SK-N-SH treated with all-trans-retinoic acid at 6 μM for 48 hours (cell line): Measurements from ENCODE around the gene TMEM213.
"Not testable (repeated sequence)": the region's sequence is repeated elsewhere in the genome, so short reads cannot be mapped to it uniquely, and the experiment has no call there.

Source experiments
- ATAC-seq: fragments of 200-7000 bp; cut with Tn5 transposase; 3 replicates; pipeline ENCODE4 v1.9.1; 2020; ENCODE audit warnings: mild to moderate bottlenecking, moderate library complexity
- BACH2 ChIP-seq: fragments of 250-450 bp; sonication (Bioruptor Pico); IDR thresholded peaks from 2 replicates; pipeline ENCODE4 v1.9.0; 2021; ENCODE audit warnings: mild to moderate bottlenecking, borderline replicate concordance
- ESRRG ChIP-seq: fragments of 250-450 bp; sonication (Bioruptor Pico); IDR thresholded peaks from 2 replicates; pipeline ENCODE4 v1.6.1; 2021; ENCODE audit warnings: mild to moderate bottlenecking
- GLIS3 ChIP-seq: fragments of 250-450 bp; sonication (Bioruptor Pico); IDR thresholded peaks from 2 replicates; pipeline ENCODE4 v1.5.0; 2020; ENCODE audit warnings: mild to moderate bottlenecking, moderate library complexity
- ISL1 ChIP-seq: fragments of 250-450 bp; sonication (Bioruptor Pico); IDR thresholded peaks from 2 replicates; pipeline ENCODE4 v2.1.2; 2022; ENCODE audit warnings: mild to moderate bottlenecking, moderate library complexity
- OSR1 ChIP-seq: fragments of 250-450 bp; sonication (Bioruptor Pico); IDR thresholded peaks from 2 replicates; pipeline ENCODE4 v1.8.0; 2022; ENCODE audit warnings: moderate library complexity, mild to moderate bottlenecking, inconsistent platforms
- RARB ChIP-seq: fragments of 250-450 bp; sonication (Bioruptor Pico); IDR thresholded peaks from 2 replicates; pipeline ENCODE4 v1.8.0; 2021; ENCODE audit warnings: mild to moderate bottlenecking, moderate library complexity
- SNAI2 ChIP-seq: fragments of 250-450 bp; sonication (Bioruptor Pico); IDR thresholded peaks from 2 replicates; pipeline ENCODE4 v1.5.0; 2020; ENCODE audit warnings: mild to moderate bottlenecking, moderate library complexity
- TCF4 ChIP-seq: fragments of 250-450 bp; sonication (Bioruptor Pico); IDR thresholded peaks from 2 replicates; pipeline ENCODE4 v1.8.0; 2021; ENCODE audit warnings: mild to moderate bottlenecking, moderate library complexity, borderline replicate concordance
- ZC3H10 ChIP-seq: fragments of 250-450 bp; sonication (Bioruptor Pico); IDR thresholded peaks from 2 replicates; pipeline ENCODE4 v1.5.1; 2021; ENCODE audit warnings: mild to moderate bottlenecking, moderate library complexity
- ZFP3 ChIP-seq: fragments of 250-450 bp; sonication (Bioruptor Pico); IDR thresholded peaks from 2 replicates; pipeline ENCODE4 v1.5.0; 2020; ENCODE audit warnings: mild to moderate bottlenecking, moderate library complexity
- ZNF565 ChIP-seq: fragments of 450-650 bp; formaldehyde crosslinking; conservative IDR thresholded peaks from 2 replicates; pipeline ENCODE4 v1.5.0; 2020; ENCODE audit warnings: low read depth, mild to moderate bottlenecking, moderate library complexity
- ZNF70 ChIP-seq: fragments of 450-650 bp; formaldehyde crosslinking; IDR thresholded peaks from 2 replicates; pipeline ENCODE4 v1.5.0; 2020; ENCODE audit warnings: mild to moderate bottlenecking, moderate library complexity
- ZNF8 ChIP-seq: fragments of 450-650 bp; formaldehyde crosslinking; IDR thresholded peaks from 2 replicates; pipeline ENCODE4 v1.5.0; 2020; ENCODE audit warnings: mild to moderate bottlenecking, moderate library complexity
- TF ChIP-seq, protein P1 (sequence below): fragments of 250-450 bp; sonication (Bioruptor Pico); IDR thresholded peaks from 2 replicates; pipeline ENCODE4 v1.8.0; 2021; ENCODE audit warnings: low read depth, mild to moderate bottlenecking, moderate library complexity, borderline replicate concordance
- TF ChIP-seq, protein P2 (sequence below): fragments of 250-450 bp; sonication (Bioruptor Pico); IDR thresholded peaks from 2 replicates; pipeline ENCODE4 v1.5.1; 2020; ENCODE audit warnings: low read depth, mild to moderate bottlenecking, moderate library complexity
- TF ChIP-seq, protein P3 (sequence below): fragments of 250-450 bp; sonication (Bioruptor Pico); IDR thresholded peaks from 2 replicates; pipeline ENCODE4 v1.5.1; 2021; ENCODE audit warnings: mild to moderate bottlenecking, moderate library complexity
- TF ChIP-seq, protein P4 (sequence below): fragments of 250-450 bp; sonication (Bioruptor Pico); IDR thresholded peaks from 2 replicates; pipeline ENCODE4 v1.8.0; 2020; ENCODE audit warnings: mild to moderate bottlenecking, moderate library complexity, borderline replicate concordance

The TMEM213 gene

GRCh38 chr7:138804618-138805017 lies 6.8 kb downstream of the TMEM213 start:
- ATAC-seq: no peak
- TF ChIP-seq BACH2 (CRISPR knock-in tag) (no peak), ZNF70 (CRISPR knock-in tag) (no peak), RARB (no peak), ISL1 (no peak), ZFP3 (CRISPR knock-in tag) (no peak), TCF4 (CRISPR knock-in tag) (no peak), ZNF565 (CRISPR knock-in tag) (no peak), ZNF8 (CRISPR knock-in tag) (no peak), ESRRG (CRISPR knock-in tag) (no peak)
- TF ChIP-seq, protein P1, sequence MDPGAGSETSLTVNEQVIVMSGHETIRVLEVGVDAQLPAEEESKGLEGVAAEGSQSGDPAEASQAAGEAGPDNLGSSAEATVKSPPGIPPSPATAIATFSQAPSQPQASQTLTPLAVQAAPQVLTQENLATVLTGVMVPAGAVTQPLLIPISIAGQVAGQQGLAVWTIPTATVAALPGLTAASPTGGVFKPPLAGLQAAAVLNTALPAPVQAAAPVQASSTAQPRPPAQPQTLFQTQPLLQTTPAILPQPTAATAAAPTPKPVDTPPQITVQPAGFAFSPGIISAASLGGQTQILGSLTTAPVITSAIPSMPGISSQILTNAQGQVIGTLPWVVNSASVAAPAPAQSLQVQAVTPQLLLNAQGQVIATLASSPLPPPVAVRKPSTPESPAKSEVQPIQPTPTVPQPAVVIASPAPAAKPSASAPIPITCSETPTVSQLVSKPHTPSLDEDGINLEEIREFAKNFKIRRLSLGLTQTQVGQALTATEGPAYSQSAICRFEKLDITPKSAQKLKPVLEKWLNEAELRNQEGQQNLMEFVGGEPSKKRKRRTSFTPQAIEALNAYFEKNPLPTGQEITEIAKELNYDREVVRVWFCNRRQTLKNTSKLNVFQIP (CRISPR knock-in tag): no peak
- TF ChIP-seq, protein P2, sequence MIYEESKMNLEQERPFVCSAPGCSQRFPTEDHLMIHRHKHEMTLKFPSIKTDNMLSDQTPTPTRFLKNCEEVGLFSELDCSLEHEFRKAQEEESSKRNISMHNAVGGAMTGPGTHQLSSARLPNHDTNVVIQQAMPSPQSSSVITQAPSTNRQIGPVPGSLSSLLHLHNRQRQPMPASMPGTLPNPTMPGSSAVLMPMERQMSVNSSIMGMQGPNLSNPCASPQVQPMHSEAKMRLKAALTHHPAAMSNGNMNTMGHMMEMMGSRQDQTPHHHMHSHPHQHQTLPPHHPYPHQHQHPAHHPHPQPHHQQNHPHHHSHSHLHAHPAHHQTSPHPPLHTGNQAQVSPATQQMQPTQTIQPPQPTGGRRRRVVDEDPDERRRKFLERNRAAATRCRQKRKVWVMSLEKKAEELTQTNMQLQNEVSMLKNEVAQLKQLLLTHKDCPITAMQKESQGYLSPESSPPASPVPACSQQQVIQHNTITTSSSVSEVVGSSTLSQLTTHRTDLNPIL (CRISPR knock-in tag): no peak
- TF ChIP-seq, protein P3, sequence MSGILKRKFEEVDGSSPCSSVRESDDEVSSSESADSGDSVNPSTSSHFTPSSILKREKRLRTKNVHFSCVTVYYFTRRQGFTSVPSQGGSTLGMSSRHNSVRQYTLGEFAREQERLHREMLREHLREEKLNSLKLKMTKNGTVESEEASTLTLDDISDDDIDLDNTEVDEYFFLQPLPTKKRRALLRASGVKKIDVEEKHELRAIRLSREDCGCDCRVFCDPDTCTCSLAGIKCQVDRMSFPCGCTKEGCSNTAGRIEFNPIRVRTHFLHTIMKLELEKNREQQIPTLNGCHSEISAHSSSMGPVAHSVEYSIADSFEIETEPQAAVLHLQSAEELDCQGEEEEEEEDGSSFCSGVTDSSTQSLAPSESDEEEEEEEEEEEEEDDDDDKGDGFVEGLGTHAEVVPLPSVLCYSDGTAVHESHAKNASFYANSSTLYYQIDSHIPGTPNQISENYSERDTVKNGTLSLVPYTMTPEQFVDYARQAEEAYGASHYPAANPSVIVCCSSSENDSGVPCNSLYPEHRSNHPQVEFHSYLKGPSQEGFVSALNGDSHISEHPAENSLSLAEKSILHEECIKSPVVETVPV: no peak

DNA sequence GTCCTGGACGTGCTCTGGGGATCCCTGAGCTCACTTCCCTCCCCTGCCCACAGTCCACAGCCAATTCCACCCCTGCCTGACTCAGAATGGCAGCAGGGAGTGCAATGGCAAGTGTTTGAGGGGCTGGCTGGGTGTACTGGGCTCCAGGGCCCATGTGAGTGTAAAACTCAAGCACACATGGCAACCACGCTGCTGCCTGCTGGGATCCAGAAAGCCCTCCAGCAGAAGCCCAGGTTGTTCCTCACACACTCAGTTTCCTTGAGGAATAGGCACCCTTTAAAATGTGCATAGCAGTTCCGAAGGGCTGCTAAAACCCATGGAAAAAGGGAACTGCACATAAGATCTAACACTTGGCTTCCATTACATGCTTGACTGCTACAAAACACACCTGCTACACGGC lies 11.6 kb downstream of the TMEM213 start:
- ATAC-seq: no peak

DNA sequence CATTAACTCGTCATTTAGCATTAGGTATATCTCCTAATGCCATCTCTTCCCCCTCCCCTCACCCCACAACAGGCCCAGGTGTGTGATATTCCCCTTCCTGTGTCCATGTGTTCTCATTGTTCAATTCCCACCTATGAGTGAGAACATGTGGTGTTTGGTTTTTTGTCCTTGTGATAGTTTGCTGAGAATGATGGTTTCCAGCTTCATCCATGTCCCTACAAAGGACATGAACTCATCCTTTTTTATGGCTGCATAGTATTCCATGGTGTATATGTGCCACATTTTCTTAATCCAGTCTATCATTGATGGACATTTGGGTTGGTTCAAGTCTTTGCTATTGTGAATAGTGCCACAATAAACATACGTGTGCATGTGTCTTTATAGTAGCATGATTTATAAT lies 13.5 kb downstream of the TMEM213 start:
- not testable (repeated sequence) for ATAC-seq

More for the DNA sequence above, 11.6 kb downstream of the TMEM213 start:
- TF ChIP-seq RARB: no peak
- TF ChIP-seq, protein P2 (CRISPR knock-in tag): no peak
- TF ChIP-seq GLIS3 (CRISPR knock-in tag): no peak
- no peak for TF ChIP-seq ZFP3 (CRISPR knock-in tag)
- TF ChIP-seq OSR1 (CRISPR knock-in tag): no peak
- TF ChIP-seq TCF4 (CRISPR knock-in tag): no peak
- no peak for TF ChIP-seq ZC3H10 (CRISPR knock-in tag)
- TF ChIP-seq, protein P3: no peak
- TF ChIP-seq SNAI2 (CRISPR knock-in tag): no peak
- TF ChIP-seq, protein P4, sequence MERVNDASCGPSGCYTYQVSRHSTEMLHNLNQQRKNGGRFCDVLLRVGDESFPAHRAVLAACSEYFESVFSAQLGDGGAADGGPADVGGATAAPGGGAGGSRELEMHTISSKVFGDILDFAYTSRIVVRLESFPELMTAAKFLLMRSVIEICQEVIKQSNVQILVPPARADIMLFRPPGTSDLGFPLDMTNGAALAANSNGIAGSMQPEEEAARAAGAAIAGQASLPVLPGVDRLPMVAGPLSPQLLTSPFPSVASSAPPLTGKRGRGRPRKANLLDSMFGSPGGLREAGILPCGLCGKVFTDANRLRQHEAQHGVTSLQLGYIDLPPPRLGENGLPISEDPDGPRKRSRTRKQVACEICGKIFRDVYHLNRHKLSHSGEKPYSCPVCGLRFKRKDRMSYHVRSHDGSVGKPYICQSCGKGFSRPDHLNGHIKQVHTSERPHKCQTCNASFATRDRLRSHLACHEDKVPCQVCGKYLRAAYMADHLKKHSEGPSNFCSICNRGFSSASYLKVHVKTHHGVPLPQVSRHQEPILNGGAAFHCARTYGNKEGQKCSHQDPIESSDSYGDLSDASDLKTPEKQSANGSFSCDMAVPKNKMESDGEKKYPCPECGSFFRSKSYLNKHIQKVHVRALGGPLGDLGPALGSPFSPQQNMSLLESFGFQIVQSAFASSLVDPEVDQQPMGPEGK (CRISPR knock-in tag): no peak

DNA sequence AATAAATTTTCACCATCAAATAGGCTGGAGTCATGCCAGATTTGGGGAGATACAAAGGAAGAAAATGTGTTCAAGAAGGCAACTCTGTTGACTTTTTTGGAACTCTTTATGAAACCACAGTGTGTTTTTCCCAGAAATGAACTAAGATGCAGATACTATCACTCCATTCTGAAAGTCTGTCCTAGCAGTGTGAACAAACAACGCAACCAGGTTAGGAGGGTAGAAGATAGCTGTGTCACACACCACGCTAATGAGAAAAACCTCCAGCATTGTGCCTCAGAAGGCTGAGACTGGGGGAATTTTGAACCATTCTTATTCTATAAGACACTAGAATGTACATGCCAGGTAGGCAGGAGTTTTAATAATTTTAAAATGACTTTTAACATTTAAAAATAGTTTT lies 16.2 kb downstream of the TMEM213 start:
- no peak for ATAC-seq

More for the DNA sequence above, 16.2 kb downstream of the TMEM213 start:
- TF ChIP-seq ZNF8 (CRISPR knock-in tag): no peak
- TF ChIP-seq, protein P1 (CRISPR knock-in tag): no peak
- no peak for TF ChIP-seq GLIS3 (CRISPR knock-in tag)
